GM12864 (cell line): ENCODE data around the gene STIM2.
"Not testable (repeated sequence)": the region's sequence is repeated elsewhere in the genome, so short reads cannot be mapped to it uniquely, and the experiment has no call there.

Experiments
- DNase-seq: peaks from one replicate; pipeline ENCODE4 v3.0.0-alpha.2; 2011; ENCODE audit warnings: low read depth
- H3K4me3 ChIP-seq: 2 replicates; pipeline ENCODE4 v1.5.1; 2011; ENCODE audit warnings: mild to moderate bottlenecking, low read depth, low read length, control low read depth
- CTCF ChIP-seq: IDR thresholded peaks from 2 replicates; pipeline ENCODE4 v1.5.1; 2011; ENCODE audit warnings: low read depth, mild to moderate bottlenecking, moderate library complexity, low read length, control low read depth, inconsistent platforms; ENCODE audit errors: missing control alignments

Gene STIM2

GRCh38 chr4:26887143-26887542 is 26.5 kb downstream of the STIM2 start:
- no peak overlapping the region for H3K4me3 ChIP-seq
- no peak for TF ChIP-seq CTCF
- DNase-seq, result no peak

DNA sequence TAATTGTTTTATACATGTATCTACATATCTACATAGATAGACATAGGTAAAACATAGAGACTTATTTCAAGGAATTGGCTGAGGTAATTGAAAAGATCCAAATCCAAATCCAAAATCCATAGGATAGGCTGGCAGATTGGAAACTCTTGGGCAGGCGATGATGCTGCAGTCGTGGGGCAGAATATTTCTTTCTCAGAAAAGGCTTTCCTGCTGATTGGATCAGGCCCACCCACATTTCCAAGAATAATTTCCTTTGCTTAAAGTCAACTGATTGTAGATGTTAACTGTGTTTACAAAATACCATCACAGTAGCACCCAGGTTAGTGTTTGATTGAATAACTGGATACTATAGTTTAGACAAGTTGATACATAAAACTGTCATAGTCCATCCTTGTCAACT is 27.2 kb downstream of the STIM2 start:
- TF ChIP-seq CTCF, result no peak
- no peak for DNase-seq
- H3K4me3 ChIP-seq, result no peak overlapping the region

GRCh38 chr4:26889356-26889755 is 28.7 kb downstream of the STIM2 start:
- no peak overlapping the region for H3K4me3 ChIP-seq
- no peak for DNase-seq
- TF ChIP-seq CTCF, result no peak

DNA sequence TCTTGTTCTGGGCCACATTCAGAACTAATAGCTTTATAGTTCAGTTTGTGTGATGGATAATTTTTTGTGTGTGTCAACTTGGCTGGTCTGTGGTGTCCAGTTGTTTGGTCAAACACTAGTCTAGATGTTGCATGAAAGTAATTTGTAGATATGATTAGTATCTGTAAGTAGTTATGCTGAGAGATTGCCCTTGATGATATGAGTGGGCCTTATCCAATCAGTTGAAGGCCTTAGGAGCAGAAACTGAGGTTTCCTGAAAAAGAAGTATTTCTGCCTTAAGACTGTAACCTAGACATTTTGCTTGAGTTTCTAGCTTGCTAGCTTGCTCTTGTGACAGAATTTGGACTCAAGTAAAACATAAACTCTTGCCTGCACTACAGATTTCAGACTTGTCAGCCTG is 30.4 kb downstream of the STIM2 start:
- no peak for DNase-seq
- no peak for TF ChIP-seq CTCF
- H3K4me3 ChIP-seq, result no peak overlapping the region

DNA sequence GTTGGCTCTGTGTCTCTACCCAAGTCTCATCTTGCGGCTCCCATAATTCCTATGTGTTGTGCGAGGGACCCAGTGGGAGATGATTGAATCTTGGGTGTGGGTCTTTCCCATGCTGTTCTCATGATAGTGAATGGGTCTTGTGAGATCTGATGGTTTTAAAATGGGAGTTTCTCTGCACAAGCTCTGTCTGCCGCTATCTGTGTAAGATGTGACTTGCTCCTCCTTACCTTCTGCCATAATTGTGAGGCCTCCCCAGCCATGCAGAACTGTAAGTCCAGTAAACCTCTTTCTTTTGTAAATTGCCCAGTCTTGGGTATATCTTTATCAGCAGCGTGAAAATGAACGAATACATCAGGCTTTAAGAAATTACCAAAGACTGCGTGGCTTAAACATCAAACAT is 31.2 kb downstream of the STIM2 start:
- TF ChIP-seq CTCF, result no peak
- DNase-seq, result no peak

GRCh38 chr4:26892480-26893150 is 32.0 kb downstream of the STIM2 start:
- DNase-seq, result no peak
- no peak overlapping the region for H3K4me3 ChIP-seq
- no peak for TF ChIP-seq CTCF

More for the DNA sequence above, 31.2 kb downstream of the STIM2 start:
- no peak overlapping the region for H3K4me3 ChIP-seq

- DNase-seq, result no peak
- no peak for TF ChIP-seq CTCF
- no peak overlapping the region for H3K4me3 ChIP-seq
These were observed 32.9 kb downstream of the STIM2 start for GRCh38 chr4:26893491-26893890.

- not testable (repeated sequence) for H3K4me3 ChIP-seq, DNase-seq
These were observed 34.2 kb downstream of the STIM2 start for GRCh38 chr4:26894881-26895280.
